ENCODE measurements around the gene SMC1B.

DNA sequence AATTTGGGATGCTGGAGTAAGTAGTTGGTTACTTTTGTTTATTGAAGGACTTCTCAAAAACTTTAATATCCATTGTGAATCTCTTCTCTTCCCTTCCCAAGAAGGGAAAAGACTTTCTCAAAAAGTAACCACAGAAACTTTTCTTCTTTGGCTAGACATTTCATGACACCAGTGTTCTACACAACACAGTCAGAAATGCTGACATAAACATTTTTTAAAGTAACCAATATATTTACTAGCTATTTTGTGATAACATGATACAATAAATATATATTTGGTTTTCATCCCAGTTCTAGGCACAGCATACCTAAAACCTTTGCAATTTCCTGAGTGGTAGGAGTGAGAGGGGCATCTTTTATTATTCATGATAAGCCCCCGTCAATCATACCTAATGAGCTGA, 55.9 kb downstream of the SMC1B start:
- TF ChIP-seq EP300 (conservative IDR thresholded peaks at IDR 0.05; ENCODE audit: poor library complexity, severe bottlenecking) = no peak
- TF ChIP-seq, protein P1, sequence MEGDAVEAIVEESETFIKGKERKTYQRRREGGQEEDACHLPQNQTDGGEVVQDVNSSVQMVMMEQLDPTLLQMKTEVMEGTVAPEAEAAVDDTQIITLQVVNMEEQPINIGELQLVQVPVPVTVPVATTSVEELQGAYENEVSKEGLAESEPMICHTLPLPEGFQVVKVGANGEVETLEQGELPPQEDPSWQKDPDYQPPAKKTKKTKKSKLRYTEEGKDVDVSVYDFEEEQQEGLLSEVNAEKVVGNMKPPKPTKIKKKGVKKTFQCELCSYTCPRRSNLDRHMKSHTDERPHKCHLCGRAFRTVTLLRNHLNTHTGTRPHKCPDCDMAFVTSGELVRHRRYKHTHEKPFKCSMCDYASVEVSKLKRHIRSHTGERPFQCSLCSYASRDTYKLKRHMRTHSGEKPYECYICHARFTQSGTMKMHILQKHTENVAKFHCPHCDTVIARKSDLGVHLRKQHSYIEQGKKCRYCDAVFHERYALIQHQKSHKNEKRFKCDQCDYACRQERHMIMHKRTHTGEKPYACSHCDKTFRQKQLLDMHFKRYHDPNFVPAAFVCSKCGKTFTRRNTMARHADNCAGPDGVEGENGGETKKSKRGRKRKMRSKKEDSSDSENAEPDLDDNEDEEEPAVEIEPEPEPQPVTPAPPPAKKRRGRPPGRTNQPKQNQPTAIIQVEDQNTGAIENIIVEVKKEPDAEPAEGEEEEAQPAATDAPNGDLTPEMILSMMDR (IDR thresholded peaks at IDR 0.05; ENCODE audit: poor library complexity, severe bottlenecking) = no peak
- TF ChIP-seq EZH2 (IDR thresholded peaks at IDR 0.05; ENCODE audit: borderline replicate concordance, insufficient read depth, low read length, poor library complexity, severe bottlenecking) = no peak
- TF ChIP-seq, protein P2, sequence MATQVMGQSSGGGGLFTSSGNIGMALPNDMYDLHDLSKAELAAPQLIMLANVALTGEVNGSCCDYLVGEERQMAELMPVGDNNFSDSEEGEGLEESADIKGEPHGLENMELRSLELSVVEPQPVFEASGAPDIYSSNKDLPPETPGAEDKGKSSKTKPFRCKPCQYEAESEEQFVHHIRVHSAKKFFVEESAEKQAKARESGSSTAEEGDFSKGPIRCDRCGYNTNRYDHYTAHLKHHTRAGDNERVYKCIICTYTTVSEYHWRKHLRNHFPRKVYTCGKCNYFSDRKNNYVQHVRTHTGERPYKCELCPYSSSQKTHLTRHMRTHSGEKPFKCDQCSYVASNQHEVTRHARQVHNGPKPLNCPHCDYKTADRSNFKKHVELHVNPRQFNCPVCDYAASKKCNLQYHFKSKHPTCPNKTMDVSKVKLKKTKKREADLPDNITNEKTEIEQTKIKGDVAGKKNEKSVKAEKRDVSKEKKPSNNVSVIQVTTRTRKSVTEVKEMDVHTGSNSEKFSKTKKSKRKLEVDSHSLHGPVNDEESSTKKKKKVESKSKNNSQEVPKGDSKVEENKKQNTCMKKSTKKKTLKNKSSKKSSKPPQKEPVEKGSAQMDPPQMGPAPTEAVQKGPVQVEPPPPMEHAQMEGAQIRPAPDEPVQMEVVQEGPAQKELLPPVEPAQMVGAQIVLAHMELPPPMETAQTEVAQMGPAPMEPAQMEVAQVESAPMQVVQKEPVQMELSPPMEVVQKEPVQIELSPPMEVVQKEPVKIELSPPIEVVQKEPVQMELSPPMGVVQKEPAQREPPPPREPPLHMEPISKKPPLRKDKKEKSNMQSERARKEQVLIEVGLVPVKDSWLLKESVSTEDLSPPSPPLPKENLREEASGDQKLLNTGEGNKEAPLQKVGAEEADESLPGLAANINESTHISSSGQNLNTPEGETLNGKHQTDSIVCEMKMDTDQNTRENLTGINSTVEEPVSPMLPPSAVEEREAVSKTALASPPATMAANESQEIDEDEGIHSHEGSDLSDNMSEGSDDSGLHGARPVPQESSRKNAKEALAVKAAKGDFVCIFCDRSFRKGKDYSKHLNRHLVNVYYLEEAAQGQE (IDR thresholded peaks at IDR 0.05; ENCODE audit: borderline replicate concordance) = no peak
- TF ChIP-seq MXI1 (conservative IDR thresholded peaks at IDR 0.05; ENCODE audit: poor library complexity, severe bottlenecking) = no peak
- no peak for TF ChIP-seq TAF1 (IDR thresholded peaks at IDR 0.05; ENCODE audit: low read depth)
